HepG2 (cell line): ENCODE measurements around the gene RABL6. TPM values are rescaled to one million over a fixed set of nuclear protein-coding genes. Genes with fewer than 3 reads are reported as not detected.

Source experiments
- CAMTA2 ChIP-seq: sonication (generic); formaldehyde crosslinking; IDR thresholded peaks from 2 replicates; pipeline ENCODE4 v1.4.0; 2020; ENCODE audit warnings: mild to moderate bottlenecking, missing genetic modification reagents, borderline replicate concordance
- E2F5 ChIP-seq: sonication (generic); formaldehyde crosslinking; conservative IDR thresholded peaks from 2 replicates; pipeline ENCODE4 v1.4.0; 2020; ENCODE audit warnings: missing genetic modification reagents
- HOXA3 ChIP-seq: sonication (generic); formaldehyde crosslinking; IDR thresholded peaks from 2 replicates; pipeline ENCODE4 v1.5.0; 2020; ENCODE audit warnings: missing genetic modification reagents
- HOXA9 ChIP-seq: sonication (generic); formaldehyde crosslinking; IDR thresholded peaks from 2 replicates; pipeline ENCODE4 v1.8.1; 2022; ENCODE audit warnings: missing genetic modification reagents, mild to moderate bottlenecking, moderate library complexity, borderline replicate concordance
- POLR2AphosphoS2 ChIP-seq: IDR thresholded peaks from 2 replicates; pipeline ENCODE4 v1.6.1; 2011; ENCODE audit warnings: low read depth, low read length, improper control_type of control experiment
- SPEN ChIP-seq: sonication (generic); formaldehyde crosslinking; IDR thresholded peaks from 2 replicates; pipeline ENCODE4 v1.5.1; 2020; ENCODE audit warnings: low read depth, mild to moderate bottlenecking, missing genetic modification reagents
- TCF12 ChIP-seq, 2 experiments: fragments of 450-650 bp in 1 of 2; sonication (generic) in 1 of 2; formaldehyde crosslinking in 1 of 2; IDR thresholded peaks; 2 replicates each; pipeline versions ENCODE4 v1.6.1 to v1.8.0; 2017 to 2022; ENCODE audit warnings: antibody characterized with exemption in 1 of 2, mild to moderate bottlenecking in 1 of 2, missing genetic modification reagents in 1 of 2, moderate library complexity in 1 of 2
- ZBTB34 ChIP-seq: sonication (generic); formaldehyde crosslinking; IDR thresholded peaks from 2 replicates; pipeline ENCODE4 v1.8.0; 2022; ENCODE audit warnings: mild to moderate bottlenecking, missing genetic modification reagents
- ZNF44 ChIP-seq: sonication (generic); formaldehyde crosslinking; IDR thresholded peaks from 2 replicates; pipeline ENCODE4 v1.5.1; 2020; ENCODE audit warnings: mild to moderate bottlenecking, missing genetic modification reagents
- ZNF556 ChIP-seq: sonication (generic); formaldehyde crosslinking; IDR thresholded peaks from 2 replicates; pipeline ENCODE4 v1.4.0; 2020; ENCODE audit warnings: mild to moderate bottlenecking, missing genetic modification reagents, borderline replicate concordance
- ZSCAN25 ChIP-seq: sonication (generic); formaldehyde crosslinking; IDR thresholded peaks from 2 replicates; pipeline ENCODE4 v1.8.0; 2022; ENCODE audit warnings: mild to moderate bottlenecking, missing genetic modification reagents
- ZSCAN30 ChIP-seq: sonication (generic); formaldehyde crosslinking; IDR thresholded peaks from 2 replicates; pipeline ENCODE4 v1.5.0; 2020; ENCODE audit warnings: mild to moderate bottlenecking, missing genetic modification reagents
- polyA plus RNA-seq, 8 experiments: library from polyadenylated mRNA; depleted of rRNA in 3 of 8; stranded (reverse) in 7 of 8; unstranded in 1 of 8; fragments of >200 nt; fragmentation: Illumina TruSeq in 4 of 8; extraction: Trizol in 4 of 8; gene quantifications; 2 replicates each; pipeline versions ENCODE4 v1.2.1 to v1.2.3, GENCODE V29; 2011 to 2016; ENCODE audit warnings: low read depth in 4 of 8, missing spikeins in 1 of 8, mixed read lengths in 1 of 8; ENCODE audit not compliant: insufficient read depth in 1 of 8
- total RNA-seq, 5 experiments: library from RNA; depleted of rRNA; stranded (reverse); fragments of >200 nt; fragmentation: Illumina TruSeq; extraction: Trizol; gene quantifications; 2 replicates each; pipeline ENCODE4 v1.2.3, GENCODE V29; 2016; ENCODE audit warnings: low read depth in 1 of 5
- TF ChIP-seq, protein P1 (sequence below), 2 experiments: sonication (generic) in 1 of 2; formaldehyde crosslinking in 1 of 2; IDR thresholded peaks; 2 replicates each; pipeline versions ENCODE4 v1.4.0 to v1.6.1; 2016 to 2020; ENCODE audit warnings: borderline replicate concordance in 1 of 2, low read depth in 1 of 2, mild to moderate bottlenecking in 1 of 2, missing genetic modification reagents in 1 of 2
- TF ChIP-seq, protein P2 (sequence below): sonication (generic); formaldehyde crosslinking; IDR thresholded peaks from 2 replicates; pipeline ENCODE4 v1.4.0; 2020; ENCODE audit warnings: missing genetic modification reagents, low read depth, mild to moderate bottlenecking, borderline replicate concordance
- TF ChIP-seq, protein P3 (sequence below): sonication (generic); formaldehyde crosslinking; IDR thresholded peaks from 2 replicates; pipeline ENCODE4 v1.4.0; 2020; ENCODE audit warnings: missing genetic modification reagents
- TF ChIP-seq, protein P4 (sequence below): sonication (generic); formaldehyde crosslinking; conservative IDR thresholded peaks from 2 replicates; pipeline ENCODE4 v1.4.0; 2020; ENCODE audit warnings: missing genetic modification reagents

Gene RABL6
- total and polyA plus RNA-seq, 2 of the 13 experiments (the other 11 are each of a cell fraction or from before 2014, with no cell fraction given): 81.5 to 125 TPM

GRCh38 chr9:136840877-136841645, 33.3 kb downstream of the RABL6 start (continued):
- TF ChIP-seq ZNF556 (CRISPR knock-in tag) (peak; percentile 93), HOXA3 (CRISPR knock-in tag) (no peak), CAMTA2 (CRISPR knock-in tag) (0 out of 2 replicates have a peak, but pooled peaks have one; percentile 36), ZSCAN30 (CRISPR knock-in tag) (no peak), ZNF44 (CRISPR knock-in tag) (no peak), TCF12 (IDR thresholded peaks at IDR 0.05) (no peak), TCF12 (CRISPR knock-in tag; IDR thresholded peaks at IDR 0.05) (peak; percentile 60; the same call in 1 of the 2 replicates), E2F5 (no peak), HOXA9 (CRISPR knock-in tag) (peak; percentile 56; the same call in 1 of the 2 replicates), SPEN (CRISPR knock-in tag) (peak; percentile 55; the same call in 1 of the 2 replicates), POLR2AphosphoS2 (0 out of 2 replicates have a peak, but pooled peaks have one; percentile 2), ZSCAN25 (CRISPR knock-in tag) (0 out of 2 replicates have a peak, but pooled peaks have one; percentile 56), ZBTB34 (CRISPR knock-in tag) (0 out of 2 replicates have a peak, but pooled peaks have one; percentile 26)
- TF ChIP-seq, protein P1, sequence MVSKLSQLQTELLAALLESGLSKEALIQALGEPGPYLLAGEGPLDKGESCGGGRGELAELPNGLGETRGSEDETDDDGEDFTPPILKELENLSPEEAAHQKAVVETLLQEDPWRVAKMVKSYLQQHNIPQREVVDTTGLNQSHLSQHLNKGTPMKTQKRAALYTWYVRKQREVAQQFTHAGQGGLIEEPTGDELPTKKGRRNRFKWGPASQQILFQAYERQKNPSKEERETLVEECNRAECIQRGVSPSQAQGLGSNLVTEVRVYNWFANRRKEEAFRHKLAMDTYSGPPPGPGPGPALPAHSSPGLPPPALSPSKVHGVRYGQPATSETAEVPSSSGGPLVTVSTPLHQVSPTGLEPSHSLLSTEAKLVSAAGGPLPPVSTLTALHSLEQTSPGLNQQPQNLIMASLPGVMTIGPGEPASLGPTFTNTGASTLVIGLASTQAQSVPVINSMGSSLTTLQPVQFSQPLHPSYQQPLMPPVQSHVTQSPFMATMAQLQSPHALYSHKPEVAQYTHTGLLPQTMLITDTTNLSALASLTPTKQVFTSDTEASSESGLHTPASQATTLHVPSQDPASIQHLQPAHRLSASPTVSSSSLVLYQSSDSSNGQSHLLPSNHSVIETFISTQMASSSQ (IDR thresholded peaks at IDR 0.05; ENCODE audit: low read depth): no peak
- TF ChIP-seq, protein P1 (CRISPR knock-in tag; IDR thresholded peaks at IDR 0.05; ENCODE audit: borderline replicate concordance): peak; percentile 73; the same call in 1 of the 2 replicates
- TF ChIP-seq, protein P2, sequence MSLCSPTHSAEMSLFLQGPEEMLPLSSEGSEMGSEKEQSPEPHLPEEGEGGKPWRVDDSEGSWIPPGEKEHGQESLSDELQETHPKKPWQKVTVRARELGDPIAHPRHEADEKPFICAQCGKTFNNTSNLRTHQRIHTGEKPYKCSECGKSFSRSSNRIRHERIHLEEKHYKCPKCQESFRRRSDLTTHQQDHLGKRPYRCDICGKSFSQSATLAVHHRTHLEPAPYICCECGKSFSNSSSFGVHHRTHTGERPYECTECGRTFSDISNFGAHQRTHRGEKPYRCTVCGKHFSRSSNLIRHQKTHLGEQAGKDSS: peak; percentile 69; the same call in 1 of the 2 replicates
- TF ChIP-seq, protein P3, sequence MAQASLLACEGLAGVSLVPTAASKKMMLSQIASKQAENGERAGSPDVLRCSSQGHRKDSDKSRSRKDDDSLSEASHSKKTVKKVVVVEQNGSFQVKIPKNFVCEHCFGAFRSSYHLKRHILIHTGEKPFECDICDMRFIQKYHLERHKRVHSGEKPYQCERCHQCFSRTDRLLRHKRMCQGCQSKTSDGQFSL (CRISPR knock-in tag): 0 out of 2 replicates have a peak, but pooled peaks have one; percentile 38
- TF ChIP-seq, protein P4, sequence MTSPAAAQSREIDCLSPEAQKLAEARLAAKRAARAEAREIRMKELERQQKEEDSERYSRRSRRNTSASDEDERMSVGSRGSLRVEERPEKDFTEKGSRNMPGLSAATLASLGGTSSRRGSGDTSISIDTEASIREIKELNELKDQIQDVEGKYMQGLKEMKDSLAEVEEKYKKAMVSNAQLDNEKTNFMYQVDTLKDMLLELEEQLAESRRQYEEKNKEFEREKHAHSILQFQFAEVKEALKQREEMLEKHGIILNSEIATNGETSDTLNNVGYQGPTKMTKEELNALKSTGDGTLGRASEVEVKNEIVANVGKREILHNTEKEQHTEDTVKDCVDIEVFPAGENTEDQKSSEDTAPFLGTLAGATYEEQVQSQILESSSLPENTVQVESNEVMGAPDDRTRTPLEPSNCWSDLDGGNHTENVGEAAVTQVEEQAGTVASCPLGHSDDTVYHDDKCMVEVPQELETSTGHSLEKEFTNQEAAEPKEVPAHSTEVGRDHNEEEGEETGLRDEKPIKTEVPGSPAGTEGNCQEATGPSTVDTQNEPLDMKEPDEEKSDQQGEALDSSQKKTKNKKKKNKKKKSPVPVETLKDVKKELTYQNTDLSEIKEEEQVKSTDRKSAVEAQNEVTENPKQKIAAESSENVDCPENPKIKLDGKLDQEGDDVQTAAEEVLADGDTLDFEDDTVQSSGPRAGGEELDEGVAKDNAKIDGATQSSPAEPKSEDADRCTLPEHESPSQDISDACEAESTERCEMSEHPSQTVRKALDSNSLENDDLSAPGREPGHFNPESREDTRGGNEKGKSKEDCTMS (CRISPR knock-in tag): no peak
